ENCODE results near the gene B3GNT9. TPM values are rescaled to one million over a fixed set of nuclear protein-coding genes. Genes with fewer than 3 reads are reported as not detected.
A peak's percentile ranks its signal among the peaks of the same experiment; 100 is the strongest.

Gene B3GNT9
- total RNA-seq, 1 experiment from 2014 or later: 3.8 TPM

DNA sequence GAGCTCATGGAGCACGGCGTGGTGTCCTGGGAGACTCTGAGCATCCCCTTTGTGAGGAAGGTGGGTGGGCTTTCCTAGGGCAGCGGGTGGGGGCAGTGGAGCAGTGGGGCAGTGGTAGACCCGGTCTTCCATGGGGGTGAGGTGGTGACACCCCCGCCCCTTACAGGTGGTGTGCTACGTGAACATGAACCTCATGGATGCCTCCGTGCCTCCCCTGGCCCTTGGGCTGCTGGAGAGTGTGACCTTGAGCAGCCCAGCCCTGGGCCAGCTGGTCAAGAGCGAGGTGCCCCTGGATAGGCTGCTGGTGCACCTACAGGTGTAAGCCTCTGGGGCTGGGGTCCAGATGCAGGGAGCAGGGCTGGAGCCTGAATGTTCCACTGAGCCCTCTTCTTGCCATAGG, 49.7 kb upstream of the B3GNT9 start:
- Histone ChIP-seq H3K36me3 (ENCODE audit: control insufficient read depth in 1 of 2, insufficient read depth in 2 of 2, low read length in 2 of 2) (peaks cover 22 to 33% of the 10 kb centered on the region in 2 experiments; a peak in 3 of 4 replicates), H3K9ac (ENCODE audit: low read length) (peak overlapping the region; percentile 75), H3K4me1 (ENCODE audit: control insufficient read depth in 1 of 2, insufficient read depth in 2 of 2, low read length in 2 of 2) (peaks cover 15 to 33% of the 10 kb centered on the region in 2 experiments), H3K4me2 (ENCODE audit: low read length) (peak overlapping the region; percentile 97), H3K27ac (ENCODE audit: low read depth, low read length) (peak overlapping the region; percentile 53), H3K9me3 (ENCODE audit: control insufficient read depth in 1 of 2, insufficient read depth in 1 of 2, low read depth in 1 of 2, low read length in 2 of 2) (no peaks in the 10 kb centered on the region), H3K9me2 (ENCODE audit: insufficient read depth) (no peaks in the 10 kb centered on the region), H3K27me3 (ENCODE audit: insufficient read depth, low read length) (no peaks in the 10 kb centered on the region), H4K20me1 (ENCODE audit: insufficient read depth) (no peaks in the 10 kb centered on the region; the same call in 1 of the 2 replicates), H2AFZ (ENCODE audit: low read depth, low read length, poor library complexity, severe bottlenecking) (no peak overlapping the region), H3K79me2 (ENCODE audit: insufficient read depth, low read length) (peaks cover 22% of the 10 kb centered on the region), H3K4me3 (replicated peaks in 1 of 2; ENCODE audit: low read depth in 1 of 2, low read length in 2 of 2) (peak overlapping the region; percentile 78)
- ChIA-PET POLR2A (interaction anchor here (0.7 kb wide), 1 partner anchor 43 kb away, joined by 8 read pairs; no protein-coding TSS in a partner anchor), RAD21 (ENCODE audit: low non-redundant PET in 1 of 2, low total read pairs in 2 of 2, uncharacterized antibody in 2 of 2, unreplicated experiment in 2 of 2) (interaction anchor here in 1 of 2 experiments (0.7 kb wide), 1 partner anchor 45 kb away, joined by 3 read pairs; no protein-coding TSS in a partner anchor), CTCF (interaction anchor here (0.7 to 1.6 kb wide), 2 partner anchors 44 to 45 kb away, joined by 4 to 7 read pairs; no protein-coding TSS in a partner anchor)
- DNase-seq (ENCODE audit: low read depth, low spot score): no peak
- TF ChIP-seq, protein P1, sequence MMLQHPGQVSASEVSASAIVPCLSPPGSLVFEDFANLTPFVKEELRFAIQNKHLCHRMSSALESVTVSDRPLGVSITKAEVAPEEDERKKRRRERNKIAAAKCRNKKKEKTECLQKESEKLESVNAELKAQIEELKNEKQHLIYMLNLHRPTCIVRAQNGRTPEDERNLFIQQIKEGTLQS (IDR thresholded peaks at IDR 0.05): no peak
- ATAC-seq: no peak
- intact Hi-C loops (cut with micrococcal nuclease): no loop called here
- no TSS peak for BruUV-seq (replicated peaks)

- Histone ChIP-seq H3K27me3 (ENCODE audit: insufficient read depth, low read length) (no peaks in the 10 kb centered on the region), H3K4me2 (ENCODE audit: low read length) (peak overlapping the region; percentile 97), H3K4me3 (replicated peaks in 1 of 2; ENCODE audit: low read depth in 1 of 2, low read length in 2 of 2) (peak overlapping the region; percentile 78), H3K27ac (ENCODE audit: low read depth, low read length) (peak overlapping the region; percentile 99), H3K9me2 (ENCODE audit: insufficient read depth) (no peaks in the 10 kb centered on the region), H3K4me1 (ENCODE audit: control insufficient read depth in 1 of 2, insufficient read depth in 2 of 2, low read length in 2 of 2) (peaks cover 15 to 33% of the 10 kb centered on the region in 2 experiments), H2AFZ (ENCODE audit: low read depth, low read length, poor library complexity, severe bottlenecking) (no peak overlapping the region), H4K20me1 (ENCODE audit: insufficient read depth) (no peaks in the 10 kb centered on the region; the same call in 1 of the 2 replicates), H3K36me3 (ENCODE audit: control insufficient read depth in 1 of 2, insufficient read depth in 2 of 2, low read length in 2 of 2) (peaks cover 27 to 39% of the 10 kb centered on the region in 2 experiments; a peak in 3 of 4 replicates), H3K79me2 (ENCODE audit: insufficient read depth, low read length) (peaks cover 29% of the 10 kb centered on the region), H3K9ac (ENCODE audit: low read length) (peak overlapping the region; percentile 75), H3K9me3 (ENCODE audit: control insufficient read depth in 1 of 2, insufficient read depth in 1 of 2, low read depth in 1 of 2, low read length in 2 of 2) (no peaks in the 10 kb centered on the region)
- ATAC-seq (peak; percentile 61), DNase-seq (ENCODE audit: low read depth, low spot score) (no peak)
- ChIA-PET CTCF (interaction anchor here (0.7 to 2.3 kb wide), 6 partner anchors 13 to 305 kb away, joined by 4 to 13 read pairs (median 8); partner anchors contain the start of genes FHOD1 and TMEM208), POLR2A (interaction anchor here (0.7 to 2.3 kb wide), 2 partner anchors 42 to 45 kb away, joined by 8 read pairs; no protein-coding TSS in a partner anchor), RAD21 (ENCODE audit: low non-redundant PET in 1 of 2, low total read pairs in 2 of 2, uncharacterized antibody in 2 of 2, unreplicated experiment in 2 of 2) (no interaction called here)
- no peak for TF ChIP-seq EZH2phosphoT487 (IDR thresholded peaks at IDR 0.05; ENCODE audit: borderline replicate concordance)
- TF ChIP-seq, protein P1 (IDR thresholded peaks at IDR 0.05): no peak
- no peak for TF ChIP-seq RAD21 (IDR thresholded peaks at IDR 0.05; ENCODE audit: low read depth)
- TF ChIP-seq, protein P2, sequence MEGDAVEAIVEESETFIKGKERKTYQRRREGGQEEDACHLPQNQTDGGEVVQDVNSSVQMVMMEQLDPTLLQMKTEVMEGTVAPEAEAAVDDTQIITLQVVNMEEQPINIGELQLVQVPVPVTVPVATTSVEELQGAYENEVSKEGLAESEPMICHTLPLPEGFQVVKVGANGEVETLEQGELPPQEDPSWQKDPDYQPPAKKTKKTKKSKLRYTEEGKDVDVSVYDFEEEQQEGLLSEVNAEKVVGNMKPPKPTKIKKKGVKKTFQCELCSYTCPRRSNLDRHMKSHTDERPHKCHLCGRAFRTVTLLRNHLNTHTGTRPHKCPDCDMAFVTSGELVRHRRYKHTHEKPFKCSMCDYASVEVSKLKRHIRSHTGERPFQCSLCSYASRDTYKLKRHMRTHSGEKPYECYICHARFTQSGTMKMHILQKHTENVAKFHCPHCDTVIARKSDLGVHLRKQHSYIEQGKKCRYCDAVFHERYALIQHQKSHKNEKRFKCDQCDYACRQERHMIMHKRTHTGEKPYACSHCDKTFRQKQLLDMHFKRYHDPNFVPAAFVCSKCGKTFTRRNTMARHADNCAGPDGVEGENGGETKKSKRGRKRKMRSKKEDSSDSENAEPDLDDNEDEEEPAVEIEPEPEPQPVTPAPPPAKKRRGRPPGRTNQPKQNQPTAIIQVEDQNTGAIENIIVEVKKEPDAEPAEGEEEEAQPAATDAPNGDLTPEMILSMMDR (IDR thresholded peaks at IDR 0.05 in 2 of 3, conservative IDR thresholded peaks at IDR 0.05 in 1 of 3; ENCODE audit: borderline replicate concordance in 1 of 3, insufficient read depth in 1 of 3, low read depth in 2 of 3, low read length in 2 of 3): peak in 2 of 3 experiments; percentile 31 to 48; a peak in 3 of 6 replicates
- TF ChIP-seq POLR2AphosphoS5 (IDR thresholded peaks at IDR 0.05; ENCODE audit: low read depth, low read length): no peak; the same call in 1 of the 2 replicates
- no peak for TF ChIP-seq YY1 (IDR thresholded peaks at IDR 0.05; ENCODE audit: extremely low read depth, insufficient replicate concordance, low read depth, low read length)
- TF ChIP-seq POLR2A (IDR thresholded peaks at IDR 0.05; ENCODE audit: borderline replicate concordance, extremely low read depth, insufficient read depth, insufficient read length): peak; percentile 20
- intact Hi-C loops (cut with micrococcal nuclease): no loop called here
- no TSS peak for BruUV-seq (replicated peaks)
Measured at GRCh38 chr16:67199808-67200198, 49.0 kb upstream of the B3GNT9 start.

Measured in HCT116 (cell line).